Activated CD4-positive, alpha-beta T cell treated with anti-CD3 and anti-CD28 coated beads for 36 hours (primary cell): Measurements from ENCODE around the gene TMEM260. TPM values are rescaled to one million over a fixed set of nuclear protein-coding genes. Genes with fewer than 3 reads are reported as not detected.
A peak's percentile ranks its signal among the peaks of the same experiment; 100 is the strongest.

Experiments used
- ATAC-seq: fragments of 200-7000 bp; cut with Tn5 transposase; one replicate; pipeline ENCODE4 v1.10.0; 2021; ENCODE audit warnings: mild to moderate bottlenecking, moderate library complexity
- CTCF ChIA-PET: fragments of 350-600 bp; sonication (Branson Sonifier 250); formaldehyde crosslinking; loops from one replicate; lab custom pipeline; 2021; ENCODE audit warnings: antibody characterized with exemption; lab: Charles Lee
- POLR2A ChIA-PET: fragments of 350-600 bp; sonication (Branson Sonifier 250); formaldehyde crosslinking; loops from one replicate; lab custom pipeline; 2021; ENCODE audit warnings: antibody characterized with exemption, inconsistent platforms; lab: Charles Lee
- DNase-seq: peaks from one replicate; pipeline ENCODE4 v3.0.0-alpha.2; 2020
- H3K27ac Mint-ChIP-seq: one replicate; pipeline ENCODE4 v1.8.0; 2021; ENCODE audit warnings: mixed read lengths
- H3K27me3 Mint-ChIP-seq: one replicate; pipeline ENCODE4 v1.8.0; 2021; ENCODE audit warnings: mixed read lengths
- H3K36me3 Mint-ChIP-seq: one replicate; pipeline ENCODE4 v1.8.0; 2021; ENCODE audit warnings: low read depth, mixed read lengths
- H3K4me1 Mint-ChIP-seq: one replicate; pipeline ENCODE4 v1.8.0; 2021; ENCODE audit warnings: mixed read lengths
- H3K4me3 Mint-ChIP-seq: one replicate; pipeline ENCODE4 v1.8.0; 2021; ENCODE audit warnings: mild to moderate bottlenecking, moderate library complexity, mixed read lengths
- H3K9me3 Mint-ChIP-seq: one replicate; pipeline ENCODE4 v1.8.0; 2021; ENCODE audit warnings: low read depth, mixed read lengths
- intact Hi-C, 2 experiments: fragments of 100-400 bp; cut with DNase I in 1 of 2; cut with micrococcal nuclease in 1 of 2; formaldehyde crosslinking; loops; one replicate each; pipeline versions ENCODE4 v1.14.2 to v1.15.1; 2022 to 2024; cut with DNase I, micrococcal nuclease
- total RNA-seq, 2 experiments: library from RNA; stranded (reverse); gene quantifications; one replicate each; pipeline ENCODE4 v1.2.3, GENCODE V29; 2021

Gene TMEM260
- 10 to 100 TPM; 15.2 to 17.9 TPM for total RNA-seq

GRCh38 chr14:56579345-56580220, at the start of gene TMEM260:
TMEM260 (plus strand) TSS chr14:56579798; CDS start chr14:56579915, 117 bp downstream.
- Mint-ChIP-seq H3K4me3 (peak within 1 kb of the TSS; percentile 82), H3K9me3 (no peaks in the 10 kb centered on the region), H3K27me3 (no peaks in the 10 kb centered on the region), H3K36me3 (peaks cover 1% of the 10 kb centered on the region), H3K4me1 (peaks cover 33% of the 10 kb centered on the region), H3K27ac (peak within 1 kb of the TSS; percentile 95)
- ChIA-PET POLR2A (interaction anchor here (1.0 kb wide), 1 partner anchor 61 kb away, joined by 3 read pairs; no protein-coding TSS in a partner anchor), CTCF (interaction anchor here (0.6 to 1.4 kb wide), 9 partner anchors 10 to 88 kb away, joined by 3 to 4 read pairs (median 3); no protein-coding TSS in a partner anchor)
- DNase-seq (peak; percentile 93), ATAC-seq (peak; percentile 89)
- intact Hi-C loops = loop anchor here (1.0 to 10.0 kb wide), 6 partner anchors 465 to 1387 kb away; partner anchors contain the start of genes KTN1 (in 2 of the 2), AP5M1 (in 1 of the 2), DLGAP5 (in 1 of the 2) and EXOC5 (in 1 of the 2)

- Mint-ChIP-seq H3K4me1 (no peaks in the 10 kb centered on the region), H3K27me3 (peaks cover 4% of the 10 kb centered on the region), H3K36me3 (no peaks in the 10 kb centered on the region), H3K4me3 (no peak overlapping the region), H3K9me3 (no peaks in the 10 kb centered on the region), H3K27ac (no peak overlapping the region)
- CTCF ChIA-PET = interaction anchor here (0.6 to 1.4 kb wide), 2 partner anchors 29 to 45 kb away, joined by 3 read pairs; no protein-coding TSS in a partner anchor
- ATAC-seq (no peak), DNase-seq (no peak)
- POLR2A ChIA-PET = no interaction called here
- intact Hi-C loops = no loop called here
These were observed 47.1 kb upstream of the TMEM260 start for GRCh38 chr14:56532546-56532945.

GRCh38 chr14:56534656-56535055, 44.9 kb upstream of the TMEM260 start:
- ChIA-PET CTCF (no interaction called here), POLR2A (no interaction called here)
- H3K9me3 Mint-ChIP-seq = no peaks in the 10 kb centered on the region
- no peak overlapping the region for H3K4me3 Mint-ChIP-seq
- DNase-seq (no peak), ATAC-seq (no peak)
- peaks cover 6% of the 10 kb centered on the region for H3K27me3 Mint-ChIP-seq
- no peak overlapping the region for H3K27ac Mint-ChIP-seq
- H3K4me1 Mint-ChIP-seq = no peaks in the 10 kb centered on the region
- no peaks in the 10 kb centered on the region for H3K36me3 Mint-ChIP-seq
- intact Hi-C loops = no loop called here

DNA sequence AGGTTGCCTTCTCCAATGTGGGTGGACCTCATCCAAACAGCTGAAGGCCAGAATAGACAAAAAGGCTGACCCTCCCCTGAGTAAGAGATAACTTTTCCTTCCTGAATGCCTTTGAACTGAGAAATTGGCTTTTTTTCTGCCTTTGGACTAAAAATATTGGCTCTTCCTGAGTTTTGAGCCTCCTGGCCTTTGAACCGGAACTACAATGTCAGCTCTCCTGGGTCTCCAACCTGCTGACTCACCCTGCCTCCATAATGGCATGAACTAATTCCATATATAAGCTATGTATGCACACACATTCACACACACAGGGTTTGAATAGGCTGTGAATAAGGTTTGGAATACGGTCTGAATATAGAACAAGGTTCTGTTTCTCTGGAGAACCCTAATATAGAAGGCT, 39.7 kb upstream of the TMEM260 start:
- H3K27ac Mint-ChIP-seq = no peak overlapping the region
- H3K27me3 Mint-ChIP-seq = peaks cover 5% of the 10 kb centered on the region
- ChIA-PET POLR2A (no interaction called here), CTCF (no interaction called here)
- intact Hi-C loops = no loop called here
- H3K36me3 Mint-ChIP-seq = no peaks in the 10 kb centered on the region
- no peaks in the 10 kb centered on the region for H3K9me3 Mint-ChIP-seq
- DNase-seq = no peak
- ATAC-seq = no peak
- no peak overlapping the region for H3K4me3 Mint-ChIP-seq
- H3K4me1 Mint-ChIP-seq = no peaks in the 10 kb centered on the region

GRCh38 chr14:56543436-56543835, 36.2 kb upstream of the TMEM260 start:
- Mint-ChIP-seq H3K4me3 (no peak overlapping the region), H3K27me3 (peaks cover 3% of the 10 kb centered on the region), H3K4me1 (no peaks in the 10 kb centered on the region), H3K36me3 (no peaks in the 10 kb centered on the region), H3K27ac (no peak overlapping the region), H3K9me3 (no peaks in the 10 kb centered on the region)
- POLR2A ChIA-PET = no interaction called here
- ATAC-seq (no peak), DNase-seq (no peak)
- intact Hi-C loops = no loop called here
- CTCF ChIA-PET = interaction anchor here (0.5 kb wide), 1 partner anchor 304 kb away, joined by 3 read pairs; no protein-coding TSS in a partner anchor

DNA sequence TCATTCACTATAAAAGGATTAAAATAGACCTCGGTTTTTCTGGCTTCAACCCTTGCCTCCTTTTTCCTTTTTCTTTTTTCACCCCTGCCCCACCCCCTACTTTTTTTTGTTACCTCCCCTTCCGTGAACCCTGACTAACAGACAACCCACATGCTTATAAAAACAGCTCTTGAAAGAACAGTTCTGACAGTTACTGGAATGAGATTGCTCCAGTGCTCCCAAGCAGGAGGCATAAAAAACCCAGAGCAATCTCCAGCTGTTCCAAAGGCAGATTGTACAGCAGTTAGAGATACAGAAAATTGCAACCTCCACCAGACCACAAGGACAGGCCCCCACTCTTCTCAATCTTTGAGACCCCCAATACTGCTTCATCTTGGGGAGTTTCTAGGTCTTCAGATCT, 29.9 kb upstream of the TMEM260 start:
- POLR2A ChIA-PET = no interaction called here
- no peaks in the 10 kb centered on the region for H3K4me1 Mint-ChIP-seq
- no peaks in the 10 kb centered on the region for H3K36me3 Mint-ChIP-seq
- intact Hi-C loops = loop anchor here (10.0 kb wide), 2 partner anchors 515 to 635 kb away; no protein-coding TSS in a partner anchor
- ATAC-seq (no peak), DNase-seq (no peak)
- peaks cover 20% of the 10 kb centered on the region for H3K27me3 Mint-ChIP-seq
- H3K27ac Mint-ChIP-seq = no peak overlapping the region
- H3K9me3 Mint-ChIP-seq = no peaks in the 10 kb centered on the region
- CTCF ChIA-PET = no interaction called here
- no peak overlapping the region for H3K4me3 Mint-ChIP-seq

GRCh38 chr14:56552615-56553014, 27.0 kb upstream of the TMEM260 start:
- no peak overlapping the region for H3K4me3 Mint-ChIP-seq
- no peaks in the 10 kb centered on the region for H3K4me1 Mint-ChIP-seq
- no peak overlapping the region for H3K27ac Mint-ChIP-seq
- intact Hi-C loops = loop anchor here (10.0 kb wide), 2 partner anchors 512 to 632 kb away; no protein-coding TSS in a partner anchor
- ATAC-seq (no peak), DNase-seq (no peak)
- H3K36me3 Mint-ChIP-seq = no peaks in the 10 kb centered on the region
- CTCF ChIA-PET = interaction anchor here (1.0 kb wide), 2 partner anchors 28 to 30 kb away, joined by 4 read pairs; no protein-coding TSS in a partner anchor
- H3K9me3 Mint-ChIP-seq = no peaks in the 10 kb centered on the region
- POLR2A ChIA-PET = interaction anchor here (0.6 kb wide), 1 partner anchor 10 kb away, joined by 3 read pairs; no protein-coding TSS in a partner anchor
- peaks cover 26% of the 10 kb centered on the region for H3K27me3 Mint-ChIP-seq

- no peak overlapping the region for H3K27ac Mint-ChIP-seq
- ChIA-PET POLR2A (no interaction called here), CTCF (no interaction called here)
- no peaks in the 10 kb centered on the region for H3K4me1 Mint-ChIP-seq
- intact Hi-C loops = loop anchor here (10.0 kb wide), 2 partner anchors 510 to 630 kb away; no protein-coding TSS in a partner anchor
- no peaks in the 10 kb centered on the region for H3K36me3 Mint-ChIP-seq
- no peak overlapping the region for H3K4me3 Mint-ChIP-seq
- H3K27me3 Mint-ChIP-seq = peaks cover 26% of the 10 kb centered on the region
- ATAC-seq = no peak
- no peaks in the 10 kb centered on the region for H3K9me3 Mint-ChIP-seq
- DNase-seq = no peak
These were observed 25.3 kb upstream of the TMEM260 start for GRCh38 chr14:56554301-56554700.

GRCh38 chr14:56555921-56556570, 23.6 kb upstream of the TMEM260 start:
- H3K4me1 Mint-ChIP-seq = no peaks in the 10 kb centered on the region
- ChIA-PET POLR2A (no interaction called here), CTCF (no interaction called here)
- H3K36me3 Mint-ChIP-seq = no peaks in the 10 kb centered on the region
- DNase-seq (no peak), ATAC-seq (no peak)
- no peaks in the 10 kb centered on the region for H3K9me3 Mint-ChIP-seq
- no peak overlapping the region for H3K4me3 Mint-ChIP-seq
- H3K27me3 Mint-ChIP-seq = peaks cover 17% of the 10 kb centered on the region
- no peak overlapping the region for H3K27ac Mint-ChIP-seq
- intact Hi-C loops = loop anchor here (5.0 to 10.0 kb wide), 3 partner anchors 509 to 761 kb away; no protein-coding TSS in a partner anchor

- Mint-ChIP-seq H3K36me3 (no peaks in the 10 kb centered on the region), H3K9me3 (no peaks in the 10 kb centered on the region), H3K27me3 (peaks cover 14% of the 10 kb centered on the region), H3K27ac (no peak overlapping the region), H3K4me3 (no peak overlapping the region), H3K4me1 (no peaks in the 10 kb centered on the region)
- ATAC-seq (no peak), DNase-seq (no peak)
- intact Hi-C loops = loop anchor here (5.0 to 10.0 kb wide), 3 partner anchors 506 to 758 kb away; no protein-coding TSS in a partner anchor
- ChIA-PET CTCF (interaction anchor here (0.6 kb wide), 1 partner anchor 79 kb away, joined by 5 read pairs; no protein-coding TSS in a partner anchor), POLR2A (no interaction called here)
These were observed 20.4 kb upstream of the TMEM260 start for GRCh38 chr14:56559182-56559581.

- Mint-ChIP-seq H3K4me3 (no peak overlapping the region), H3K27me3 (peaks cover 16% of the 10 kb centered on the region), H3K36me3 (no peaks in the 10 kb centered on the region), H3K9me3 (no peaks in the 10 kb centered on the region), H3K27ac (no peak overlapping the region), H3K4me1 (no peaks in the 10 kb centered on the region)
- CTCF ChIA-PET = no interaction called here
- ATAC-seq = no peak
- POLR2A ChIA-PET = no interaction called here
- DNase-seq = no peak
- intact Hi-C loops = no loop called here
These were observed 18.0 kb upstream of the TMEM260 start for GRCh38 chr14:56561606-56562005.
